ENCODE results near the gene LRRN2. TPM values are rescaled to one million over a fixed set of nuclear protein-coding genes. Genes with fewer than 3 reads are reported as not detected.

The LRRN2 gene
- total and polyA plus RNA-seq, 9 of the 15 experiments (the other 6 are each of a cell fraction or from before 2014, with no cell fraction given) = 0.05 TPM; not detected in 8

DNA sequence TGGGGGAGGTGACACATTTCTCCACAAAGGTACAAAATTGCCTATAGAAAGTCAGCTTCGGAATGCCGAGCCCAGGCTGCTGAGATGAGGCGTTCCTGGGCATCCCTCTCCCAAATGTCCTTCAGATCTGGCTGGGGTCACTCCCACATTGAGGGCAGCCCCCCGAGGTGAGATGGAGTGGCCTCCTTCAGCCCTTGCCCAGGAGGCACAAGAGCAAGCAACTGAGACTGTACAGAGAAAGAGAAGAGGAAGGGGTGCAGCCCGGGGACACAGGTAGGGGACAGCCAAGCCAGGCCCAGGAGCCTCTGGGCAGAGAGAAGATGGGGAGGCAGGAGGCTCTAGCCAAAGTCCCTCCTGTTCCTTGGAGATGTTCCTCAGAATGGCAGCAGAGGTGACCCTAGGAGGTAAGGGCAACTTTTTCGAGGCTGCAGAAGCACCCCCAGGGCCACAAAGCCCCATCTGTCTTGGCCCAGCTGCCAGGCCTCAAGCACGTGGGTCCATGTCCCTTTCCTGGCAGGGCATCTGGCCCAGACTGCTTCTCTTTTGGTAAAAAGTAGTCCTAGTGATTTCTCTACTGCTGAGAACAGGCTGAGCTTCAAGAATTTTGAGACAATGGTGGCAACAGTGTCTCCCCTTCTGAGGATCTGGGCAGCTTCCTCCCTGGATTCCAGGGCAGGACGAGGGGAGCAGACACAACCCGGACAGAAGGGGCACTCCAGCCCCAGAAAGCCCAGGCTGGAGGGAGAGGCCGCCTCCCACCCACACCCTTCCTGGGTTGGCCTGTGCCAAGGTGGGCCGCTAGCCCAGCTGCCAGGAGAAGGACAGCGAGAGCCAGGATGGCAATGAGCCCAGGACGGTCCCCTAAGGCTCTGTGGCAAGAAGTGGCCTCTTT, 68.0 kb downstream of the LRRN2 start (continued):
- TF ChIP-seq CREB3L1 (IDR thresholded peaks at IDR 0.05; ENCODE audit: borderline replicate concordance, low read depth) (no peak), ZNF589 (CRISPR knock-in tag; IDR thresholded peaks at IDR 0.05; ENCODE audit: low read depth) (no peak), MECOM (CRISPR knock-in tag; IDR thresholded peaks at IDR 0.05) (no peak)

- no peak overlapping the region for H3K27ac ChIP-seq (ENCODE audit: extremely low read depth, low read depth, low read length)
- no peaks in the 10 kb centered on the region for H4K20me1 ChIP-seq (replicated peaks; ENCODE audit: control insufficient read depth, insufficient read depth, low read length)
- ChIA-PET POLR2A (interaction anchor here (1.2 to 1.6 kb wide), 2 partner anchors 7 to 29 kb away, joined by 4 to 5 read pairs; no protein-coding TSS in a partner anchor), CTCF (ENCODE audit: low intra/inter-chr PET ratio) (no interaction called here)
- peaks cover 2 to 20% of the 10 kb centered on the region in 2 experiments; a peak in 1 of 5 replicates for H3K4me1 ChIP-seq (replicated peaks in 1 of 2; ENCODE audit: control insufficient read depth in 2 of 2, insufficient read depth in 2 of 2, low read length in 2 of 2)
- H3K4me2 ChIP-seq (ENCODE audit: insufficient read depth, low read length) = no peak overlapping the region
- H2AFZ ChIP-seq (ENCODE audit: low read depth, low read length) = no peak overlapping the region
- FAIRE-seq (no peak), ATAC-seq (no peak), DNase-seq (ENCODE audit: extremely low read depth in 1 of 4, low spot score in 3 of 4) (no peak)
- no peak overlapping the region for H3K4me3 ChIP-seq
- WGBS (ENCODE audit: insufficient coverage, low coverage, missing lambda C conversion rate) = 11% methylated on average over 5 of the region's 6 CpGs
- H3K9ac ChIP-seq (ENCODE audit: insufficient read depth in 1 of 2, low read depth in 2 of 2, low read length in 2 of 2) = no peak overlapping the region
- H3K27me3 ChIP-seq (ENCODE audit: control insufficient read depth in 2 of 2, insufficient read depth in 2 of 2, low read length in 2 of 2) = peaks cover 46 to 65% of the 10 kb centered on the region in 2 experiments
- no peaks in the 10 kb centered on the region for H3K9me3 ChIP-seq (replicated peaks; ENCODE audit: control insufficient read depth, insufficient read depth, low read depth, low read length)
- in situ Hi-C loops (cut with MboI) (no loop called here), intact Hi-C loops (cut with micrococcal nuclease) (no loop called here)
- no peaks in the 10 kb centered on the region for H3K9me1 ChIP-seq (ENCODE audit: control insufficient read depth, insufficient read depth, low read length)
- no peaks in the 10 kb centered on the region for H3K79me2 ChIP-seq (ENCODE audit: control insufficient read depth, insufficient read depth, low read length)
- H3K36me3 ChIP-seq (ENCODE audit: control insufficient read depth, insufficient read depth, low read length) = no peaks in the 10 kb centered on the region
- no TSS peak for BruUV-seq (replicated peaks)
- no peak for TF ChIP-seq ZNF830 (CRISPR knock-in tag; IDR thresholded peaks at IDR 0.05)
- TF ChIP-seq ZMIZ1 (IDR thresholded peaks at IDR 0.05; ENCODE audit: low read depth in 2 of 2, low read length in 2 of 2) = no peak
- TF ChIP-seq EWSR1 (IDR thresholded peaks at IDR 0.05; ENCODE audit: borderline replicate concordance, low read depth, partially characterized antibody) = no peak
- TF ChIP-seq TEAD4 (IDR thresholded peaks at IDR 0.05; ENCODE audit: low read length) = no peak
- TF ChIP-seq TEAD4 (CRISPR knock-in tag; IDR thresholded peaks at IDR 0.05; ENCODE audit: borderline replicate concordance) = no peak
- TF ChIP-seq ZNF431 (CRISPR knock-in tag; IDR thresholded peaks at IDR 0.05) = no peak
- TF ChIP-seq KAT2B (IDR thresholded peaks at IDR 0.05; ENCODE audit: low read depth, low read length) = no peak
- TF ChIP-seq TFE3 (CRISPR knock-in tag; IDR thresholded peaks at IDR 0.05) = no peak
- no peak for TF ChIP-seq CSDE1 (IDR thresholded peaks at IDR 0.05)
These were observed 68.9 kb downstream of the LRRN2 start for GRCh38 chr1:204616641-204617040.

All from K562 (cell line).